HEK293T (cell line): ENCODE measurements around the gene ACP3.

Experiments
- ARNT ChIP-seq: fragments of 450-650 bp; IDR thresholded peaks from 2 replicates; pipeline ENCODE4 v1.6.1; 2017; ENCODE audit warnings: mild to moderate bottlenecking
- BHLHE40 ChIP-seq: fragments of 450-650 bp; IDR thresholded peaks from 2 replicates; pipeline ENCODE4 v1.6.1; 2016; ENCODE audit warnings: mild to moderate bottlenecking, moderate library complexity, borderline replicate concordance
- ELF4 ChIP-seq: fragments of 450-650 bp; IDR thresholded peaks from 2 replicates; pipeline ENCODE4 v1.6.1; 2017; ENCODE audit warnings: antibody characterized with exemption
- FOXA1 ChIP-seq: fragments of 450-650 bp; IDR thresholded peaks from 2 replicates; pipeline ENCODE4 v1.6.1; 2016; ENCODE audit warnings: mild to moderate bottlenecking
- FOXK2 ChIP-seq: fragments of 450-650 bp; IDR thresholded peaks from 2 replicates; pipeline ENCODE4 v1.6.1; 2016; ENCODE audit warnings: mild to moderate bottlenecking
- FOXM1 ChIP-seq: fragments of 450-650 bp; IDR thresholded peaks from 2 replicates; pipeline ENCODE4 v1.6.1; 2017; ENCODE audit warnings: mild to moderate bottlenecking, borderline replicate concordance
- L3MBTL2 ChIP-seq: fragments of 450-650 bp; conservative IDR thresholded peaks from 2 replicates; pipeline ENCODE4 v1.6.1; 2016; ENCODE audit warnings: mild to moderate bottlenecking
- LEF1 ChIP-seq: fragments of 450-650 bp; IDR thresholded peaks from 2 replicates; pipeline ENCODE4 v1.6.1; 2017; ENCODE audit warnings: mild to moderate bottlenecking, borderline replicate concordance
- NFRKB ChIP-seq: fragments of 450-650 bp; IDR thresholded peaks from 2 replicates; pipeline ENCODE4 v1.6.1; 2016; ENCODE audit warnings: mild to moderate bottlenecking, moderate library complexity
- PKNOX1 ChIP-seq: fragments of 450-650 bp; IDR thresholded peaks from 2 replicates; pipeline ENCODE4 v1.6.1; 2016
- SP1 ChIP-seq: fragments of 450-650 bp; IDR thresholded peaks from 2 replicates; pipeline ENCODE4 v1.6.1; 2017
- SUZ12 ChIP-seq: fragments of 450-650 bp; IDR thresholded peaks from 2 replicates; pipeline ENCODE4 v1.6.1; 2016; ENCODE audit warnings: mild to moderate bottlenecking
- TARDBP ChIP-seq: fragments of 450-650 bp; IDR thresholded peaks from 2 replicates; pipeline ENCODE4 v1.6.1; 2016

GRCh38 chr3:132380920-132381319, 63.7 kb downstream of the ACP3 start:
- TF ChIP-seq NFRKB (no peak), FOXA1 (no peak), TARDBP (no peak), BHLHE40 (no peak), ARNT (no peak), PKNOX1 (no peak), FOXM1 (no peak), SUZ12 (no peak), SP1 (no peak), FOXK2 (no peak), LEF1 (no peak), L3MBTL2 (no peak), ELF4 (no peak)
